Measurements from ENCODE around the gene NALCN.

NALCN gene

DNA sequence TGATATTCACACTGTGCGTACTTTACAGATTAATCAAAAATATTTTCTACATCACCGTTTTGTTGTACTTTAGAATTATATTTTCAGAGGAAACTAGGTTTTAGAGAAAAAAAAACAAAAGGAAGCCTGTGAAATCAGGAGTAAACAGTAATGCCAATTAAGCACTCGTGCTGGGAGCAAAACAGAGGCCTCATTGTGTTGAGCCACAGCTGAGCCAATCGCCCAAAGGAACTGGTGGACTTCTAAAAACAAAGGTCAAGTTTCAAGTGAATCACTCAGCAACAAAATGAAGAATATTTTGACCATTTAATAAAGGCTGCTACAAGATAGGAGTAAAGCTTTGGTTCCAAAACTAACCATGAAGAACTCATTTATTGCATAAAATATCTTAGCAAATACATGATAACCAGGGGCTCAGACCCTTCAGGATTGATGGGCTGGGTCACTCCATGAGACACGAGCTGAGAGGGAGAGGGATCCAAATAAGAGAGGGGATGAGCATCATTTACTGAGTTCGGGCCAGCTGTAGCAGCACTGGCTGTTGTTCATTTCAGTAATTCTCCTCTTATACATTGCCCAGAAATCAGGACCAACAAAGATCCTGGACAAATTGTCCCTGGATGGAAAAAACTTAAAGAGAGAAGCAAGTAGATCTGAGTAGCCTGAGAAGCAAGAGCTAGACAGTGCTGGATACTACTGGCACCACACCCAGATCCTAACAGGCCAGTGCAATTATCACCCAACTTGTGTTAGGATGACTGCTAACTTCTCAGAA is 8.3 kb upstream of the NALCN start:
- Histone ChIP-seq H3K4me2 (ENCODE audit: low read length) (no peak overlapping the region), H3K9ac (ENCODE audit: low read length) (no peak overlapping the region), H2AFZ (ENCODE audit: low read depth, low read length) (no peak overlapping the region), H3K9me3 (ENCODE audit: insufficient read depth, low read length) (no peaks in the 10 kb centered on the region), H3K27ac (ENCODE audit: low read length) (no peak overlapping the region), H3K79me2 (ENCODE audit: low read length) (no peaks in the 10 kb centered on the region), H3K4me3 (ENCODE audit: low read length) (no peak overlapping the region), H3K36me3 (replicated peaks; ENCODE audit: low read depth, low read length) (no peaks in the 10 kb centered on the region), H4K20me1 (ENCODE audit: insufficient read depth, low read length) (no peaks in the 10 kb centered on the region), H3K4me1 (ENCODE audit: low read length) (no peaks in the 10 kb centered on the region), H3K27me3 (ENCODE audit: low read depth, low read length) (0 out of 2 replicates have a peak, but pooled peaks cover 3% of the 10 kb centered on the region)
- TF ChIP-seq CTCF (IDR thresholded peaks at IDR 0.05; ENCODE audit: low read depth, low read length) (no peak), EZH2phosphoT487 (IDR thresholded peaks at IDR 0.05; ENCODE audit: low read depth) (no peak)

DNA sequence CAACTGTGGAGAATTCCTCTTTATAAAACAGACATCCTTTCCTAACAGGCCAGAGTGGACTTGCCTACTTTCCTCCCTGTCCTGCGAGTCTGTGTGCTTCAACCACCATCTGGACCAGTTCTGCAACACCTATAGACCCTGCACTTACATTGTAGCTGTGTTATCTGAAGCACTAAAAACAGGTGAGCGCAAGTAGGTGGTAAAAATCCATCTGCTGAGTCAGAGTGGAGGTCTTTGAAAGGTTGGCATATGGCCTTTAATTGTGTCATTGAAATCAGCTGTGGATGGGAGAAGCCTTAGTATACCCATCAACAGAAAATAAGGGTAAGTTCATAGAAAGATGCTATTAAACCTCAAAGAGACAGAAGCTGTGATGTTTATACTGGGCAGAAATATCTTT is 7.6 kb upstream of the NALCN start:
- no peak for TF ChIP-seq EZH2phosphoT487 (IDR thresholded peaks at IDR 0.05; ENCODE audit: low read depth)
- no peak for TF ChIP-seq CTCF (IDR thresholded peaks at IDR 0.05; ENCODE audit: low read depth, low read length)
- H3K79me2 ChIP-seq (ENCODE audit: low read length): no peaks in the 10 kb centered on the region
- H3K9me3 ChIP-seq (ENCODE audit: insufficient read depth, low read length): no peaks in the 10 kb centered on the region
- no peak overlapping the region for H3K4me2 ChIP-seq (ENCODE audit: low read length)
- no peak overlapping the region for H2AFZ ChIP-seq (ENCODE audit: low read depth, low read length)
- H3K4me3 ChIP-seq (ENCODE audit: low read length): no peak overlapping the region
- H3K27ac ChIP-seq (ENCODE audit: low read length): no peak overlapping the region
- no peaks in the 10 kb centered on the region for H4K20me1 ChIP-seq (ENCODE audit: insufficient read depth, low read length)
- no peaks in the 10 kb centered on the region for H3K4me1 ChIP-seq (ENCODE audit: low read length)
- 0 out of 2 replicates have a peak, but pooled peaks cover under 1% of the 10 kb centered on the region for H3K27me3 ChIP-seq (ENCODE audit: low read depth, low read length)
- H3K36me3 ChIP-seq (replicated peaks; ENCODE audit: low read depth, low read length): no peaks in the 10 kb centered on the region
- no peak overlapping the region for H3K9ac ChIP-seq (ENCODE audit: low read length)

- Histone ChIP-seq H3K27ac (ENCODE audit: low read length) (no peak overlapping the region), H2AFZ (ENCODE audit: low read depth, low read length) (no peak overlapping the region), H3K36me3 (replicated peaks; ENCODE audit: low read depth, low read length) (no peaks in the 10 kb centered on the region), H3K4me1 (ENCODE audit: low read length) (no peaks in the 10 kb centered on the region), H3K9me3 (ENCODE audit: insufficient read depth, low read length) (no peaks in the 10 kb centered on the region), H3K4me2 (ENCODE audit: low read length) (no peak overlapping the region), H3K79me2 (ENCODE audit: low read length) (no peaks in the 10 kb centered on the region), H4K20me1 (ENCODE audit: insufficient read depth, low read length) (no peaks in the 10 kb centered on the region), H3K27me3 (ENCODE audit: low read depth, low read length) (no peaks in the 10 kb centered on the region), H3K4me3 (ENCODE audit: low read length) (no peak overlapping the region), H3K9ac (ENCODE audit: low read length) (no peak overlapping the region)
- TF ChIP-seq CTCF (IDR thresholded peaks at IDR 0.05; ENCODE audit: low read depth, low read length): no peak
- TF ChIP-seq EZH2phosphoT487 (IDR thresholded peaks at IDR 0.05; ENCODE audit: low read depth): no peak
Observed at GRCh38 chr13:101417501-101417900, 1.2 kb upstream of the NALCN start.

- no peaks in the 10 kb centered on the region for H3K36me3 ChIP-seq (replicated peaks; ENCODE audit: low read depth, low read length)
- no peaks in the 10 kb centered on the region for H3K79me2 ChIP-seq (ENCODE audit: low read length)
- no peak overlapping the region for H3K4me2 ChIP-seq (ENCODE audit: low read length)
- H2AFZ ChIP-seq (ENCODE audit: low read depth, low read length): no peak overlapping the region
- no peaks in the 10 kb centered on the region for H3K27me3 ChIP-seq (ENCODE audit: low read depth, low read length)
- no peak overlapping the region for H3K27ac ChIP-seq (ENCODE audit: low read length)
- H3K9ac ChIP-seq (ENCODE audit: low read length): no peak overlapping the region
- no peaks in the 10 kb centered on the region for H3K9me3 ChIP-seq (ENCODE audit: insufficient read depth, low read length)
- no peak overlapping the region for H3K4me3 ChIP-seq (ENCODE audit: low read length)
- TF ChIP-seq CTCF (IDR thresholded peaks at IDR 0.05; ENCODE audit: low read depth, low read length): no peak
- no peak for TF ChIP-seq EZH2phosphoT487 (IDR thresholded peaks at IDR 0.05; ENCODE audit: low read depth)
- H3K4me1 ChIP-seq (ENCODE audit: low read length): no peaks in the 10 kb centered on the region
- H4K20me1 ChIP-seq (ENCODE audit: insufficient read depth, low read length): no peaks in the 10 kb centered on the region
Observed at GRCh38 chr13:101417043-101417406, 717 bp upstream of the NALCN start.

Measured in OCI-LY3 (cell line).